K562 (cell line): ENCODE results near the gene RAB3GAP2. TPM values are rescaled to one million over a fixed set of nuclear protein-coding genes. Genes with fewer than 3 reads are reported as not detected.

ENCODE experiments used
- ARID1B ChIP-seq: fragments of 450-650 bp; IDR thresholded peaks from 2 replicates; pipeline ENCODE4 v1.6.1; 2016; ENCODE audit warnings: antibody characterized with exemption, mild to moderate bottlenecking, inconsistent platforms
- BACH1 ChIP-seq: fragments of 200-800 bp; sonication (Bioruptor generic); IDR thresholded peaks from 2 replicates; pipeline ENCODE4 v1.6.1; 2016; ENCODE audit warnings: missing genetic modification characterization, missing compliant biosample characterization
- BRF1 ChIP-seq: IDR thresholded peaks from 3 replicates; pipeline ENCODE4 v1.6.1; 2011; ENCODE audit warnings: borderline replicate concordance, mild to moderate bottlenecking; ENCODE audit not compliant: insufficient read length; ENCODE audit errors: extremely low read depth
- CTCFL ChIP-seq: IDR thresholded peaks from 2 replicates; pipeline ENCODE4 v1.6.1; 2011; ENCODE audit warnings: borderline replicate concordance, low read depth, mild to moderate bottlenecking, moderate library complexity, low read length; ENCODE audit not compliant: insufficient read depth, poor library complexity, severe bottlenecking
- DMBX1 ChIP-seq: fragments of 250-450 bp; sonication (Bioruptor Pico); IDR thresholded peaks from 2 replicates; pipeline ENCODE4 v1.8.0; 2022; ENCODE audit warnings: inconsistent platforms, mild to moderate bottlenecking, moderate library complexity, borderline replicate concordance
- E2F6 ChIP-seq, 2 experiments: IDR thresholded peaks; 2 replicates each; pipeline ENCODE4 v1.6.1; 2011; ENCODE audit warnings: borderline replicate concordance in 1 of 2, control low read depth in 1 of 2, low read depth in 1 of 2, low read length in 1 of 2, mild to moderate bottlenecking in 1 of 2, mixed read lengths in 1 of 2, moderate library complexity in 1 of 2; ENCODE audit not compliant: insufficient read depth in 1 of 2, insufficient read length in 1 of 2, poor library complexity in 1 of 2, severe bottlenecking in 1 of 2; ENCODE audit errors: extremely low read depth in 1 of 2
- EP400 ChIP-seq: fragments of 450-650 bp; IDR thresholded peaks from 2 replicates; pipeline ENCODE4 v1.6.1; 2017; ENCODE audit warnings: antibody characterized with exemption, mild to moderate bottlenecking, moderate library complexity
- FOSL1 ChIP-seq: fragments of 200-800 bp; sonication (Bioruptor generic); conservative IDR thresholded peaks from 2 replicates; pipeline ENCODE4 v1.6.1; 2016; ENCODE audit warnings: missing genetic modification characterization, missing compliant biosample characterization
- HES1 ChIP-seq: fragments of 450-650 bp; IDR thresholded peaks from 2 replicates; pipeline ENCODE4 v1.6.1; 2016; ENCODE audit warnings: low read depth, mild to moderate bottlenecking, moderate library complexity
- KDM5B ChIP-seq: fragments of 200-600 bp; sonication (generic); IDR thresholded peaks from 2 replicates; pipeline ENCODE4 v1.6.1; 2012; ENCODE audit warnings: low read depth, mild to moderate bottlenecking, moderate library complexity, low read length, control low read depth, inconsistent platforms; ENCODE audit not compliant: insufficient replicate concordance
- LARP7 ChIP-seq: fragments of 450-650 bp; IDR thresholded peaks from 2 replicates; pipeline ENCODE4 v1.6.1; 2016
- MAFG ChIP-seq: fragments of 450-650 bp; conservative IDR thresholded peaks from 2 replicates; pipeline ENCODE4 v1.6.1; 2016; ENCODE audit warnings: missing genetic modification characterization, missing compliant biosample characterization
- MCM3 ChIP-seq: fragments of 450-650 bp; IDR thresholded peaks from 2 replicates; pipeline ENCODE4 v1.6.1; 2016
- MIER1 ChIP-seq: fragments of 450-650 bp; IDR thresholded peaks from 2 replicates; pipeline ENCODE4 v1.6.1; 2016; ENCODE audit warnings: antibody characterized with exemption, mild to moderate bottlenecking, low read depth
- MTA1 ChIP-seq: fragments of 450-650 bp; IDR thresholded peaks from 2 replicates; pipeline ENCODE4 v1.6.1; 2017; ENCODE audit warnings: borderline replicate concordance
- NFIC ChIP-seq: fragments of 450-650 bp; IDR thresholded peaks from 2 replicates; pipeline ENCODE4 v1.6.1; 2017; ENCODE audit warnings: mild to moderate bottlenecking, inconsistent platforms
- NRF1 ChIP-seq, 2 experiments: fragments of 450-650 bp; IDR thresholded peaks in 1 of 2; conservative IDR thresholded peaks in 1 of 2; 2 replicates each; pipeline ENCODE4 v1.6.1; 2014; ENCODE audit warnings: mild to moderate bottlenecking in 2 of 2
- PHB2 ChIP-seq: fragments of 450-650 bp; IDR thresholded peaks from 2 replicates; pipeline ENCODE4 v1.6.1; 2017; ENCODE audit warnings: low read depth
- THAP7 ChIP-seq: fragments of 250-450 bp; sonication (Bioruptor Pico); IDR thresholded peaks from 2 replicates; pipeline ENCODE4 v1.5.0; 2021
- TOE1 ChIP-seq, 2 experiments: fragments of 450-650 bp in 1 of 2; sonication (generic) in 1 of 2; formaldehyde crosslinking in 1 of 2; IDR thresholded peaks; 2 replicates each; pipeline versions ENCODE4 v1.7.1 to v1.8.0; 2016 to 2022; ENCODE audit warnings: borderline replicate concordance in 2 of 2, mild to moderate bottlenecking in 2 of 2, antibody characterized with exemption in 1 of 2, inconsistent platforms in 1 of 2, low read depth in 1 of 2, missing genetic modification reagents in 1 of 2, moderate library complexity in 1 of 2
- USF2 ChIP-seq: sonication (generic); formaldehyde crosslinking; IDR thresholded peaks from 2 replicates; pipeline ENCODE4 v1.5.0; 2020; ENCODE audit warnings: missing genetic modification reagents
- ZNF124 ChIP-seq: sonication (generic); formaldehyde crosslinking; IDR thresholded peaks from 2 replicates; pipeline ENCODE4 v1.8.1; 2022; ENCODE audit warnings: missing genetic modification reagents
- ZNF780A ChIP-seq: fragments of 250-450 bp; sonication (Bioruptor Pico); IDR thresholded peaks from 2 replicates; pipeline ENCODE4 v1.5.0; 2021; ENCODE audit warnings: mild to moderate bottlenecking
- polyA plus RNA-seq, 8 experiments: library from polyadenylated mRNA; depleted of rRNA in 4 of 8; stranded (reverse) in 5 of 8; unstranded in 3 of 8; fragments of >200 nt; fragmentation: Nextera tagmentation in 2 of 8; fragmentation: Illumina TruSeq in 1 of 8; extraction: Ambion mirVana in 2 of 8; extraction: Trizol in 1 of 8; gene quantifications; 2 replicates each; pipeline versions ENCODE4 v1.2.1 to v1.2.3, GENCODE V29; 2011 to 2014; ENCODE audit warnings: inconsistent platforms in 1 of 8, missing spikeins in 1 of 8
- total RNA-seq, 7 experiments: library from RNA; depleted of rRNA in 6 of 7; stranded (reverse); fragments of >200 nt in 6 of 7; fragmentation: Illumina TruSeq in 2 of 7; extraction: Trizol in 2 of 7; gene quantifications; 2 replicates each; pipeline versions ENCODE4 v1.2.1 to v1.2.3, GENCODE V29; 2011 to 2021; ENCODE audit warnings: low replicate concordance in 1 of 7

The RAB3GAP2 gene
- total and polyA plus RNA-seq, 9 of the 15 experiments (the other 6 are each of a cell fraction or from before 2014, with no cell fraction given) = 14.1 to 69.1 (median 32.2) TPM

GRCh38 chr1:220300442-220301121 lies 28.3 kb upstream of the RAB3GAP2 start (continued):
- TF ChIP-seq FOSL1 (peak; percentile 79), BACH1 (no peak; the same call in 1 of the 2 replicates), MIER1 (no peak), MTA1 (peak; percentile 52; the same call in 1 of the 2 replicates), CTCFL (no peak), KDM5B (no peak), PHB2 (no peak), USF2 (CRISPR knock-in tag) (peak; percentile 91), NFIC (no peak), E2F6 (IDR thresholded peaks at IDR 0.05; ENCODE audit: borderline replicate concordance in 1 of 2, extremely low read depth in 1 of 2, insufficient read depth in 1 of 2, insufficient read length in 1 of 2, low read depth in 1 of 2, low read length in 1 of 2, poor library complexity in 1 of 2, severe bottlenecking in 1 of 2) (no peak), DMBX1 (CRISPR knock-in tag) (peak; percentile 56; the same call in 1 of the 2 replicates), NRF1 (conservative IDR thresholded peaks at IDR 0.05 in 1 of 2, IDR thresholded peaks at IDR 0.05 in 1 of 2) (peak; percentile 42 to 52; a peak in 3 of 4 replicates), TOE1 (IDR thresholded peaks at IDR 0.05; ENCODE audit: borderline replicate concordance) (peak; percentile 77; the same call in 1 of the 2 replicates), TOE1 (CRISPR knock-in tag; IDR thresholded peaks at IDR 0.05; ENCODE audit: borderline replicate concordance, low read depth) (no peak), MCM3 (no peak), EP400 (peak; percentile 78), ZNF124 (CRISPR knock-in tag) (no peak), HES1 (no peak), THAP7 (CRISPR knock-in tag) (no peak), ARID1B (peak; percentile 84), ZNF780A (0 out of 2 replicates have a peak, but pooled peaks have one; percentile 27), MAFG (tag) (peak; percentile 56; the same call in 1 of the 2 replicates), LARP7 (no peak), BRF1 (no peak)
